NCI-H2196 treated with DMSO at 0.1 percent for 48 hours (cell line): ENCODE measurements around the gene CEP72.

Source experiments
- DNase-seq: peaks from one replicate; lab custom pipeline; 2025; ENCODE audit not compliant: unreplicated experiment; lab: John Stamatoyannopoulos, UW

The CEP72 gene

DNA sequence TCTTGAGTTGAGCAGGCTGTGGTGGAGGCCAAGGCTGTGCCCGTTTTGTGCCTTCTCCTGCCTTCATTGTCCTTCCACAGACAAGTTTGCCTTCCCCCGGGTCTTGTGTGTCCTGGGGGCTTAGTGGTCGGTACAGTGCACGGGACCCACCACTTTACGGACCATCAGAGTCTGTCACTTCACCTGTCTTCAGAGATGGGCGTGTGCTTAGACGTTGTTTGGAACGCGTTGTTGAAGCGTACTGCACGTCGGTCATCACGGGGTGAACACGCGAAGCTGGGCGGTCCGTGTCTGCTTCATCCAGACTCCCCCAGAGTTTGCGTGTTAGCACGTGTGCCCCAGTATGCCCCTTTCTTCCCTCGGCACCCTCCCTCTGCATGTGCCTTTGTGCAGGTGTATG, 24.8 kb downstream of the CEP72 start:
- DNase-seq = no peak

- no peak for DNase-seq
Observed at GRCh38 chr5:637581-638450, 25.7 kb downstream of the CEP72 start.

GRCh38 chr5:638501-639252, 26.5 kb downstream of the CEP72 start:
- DNase-seq = no peak

DNA sequence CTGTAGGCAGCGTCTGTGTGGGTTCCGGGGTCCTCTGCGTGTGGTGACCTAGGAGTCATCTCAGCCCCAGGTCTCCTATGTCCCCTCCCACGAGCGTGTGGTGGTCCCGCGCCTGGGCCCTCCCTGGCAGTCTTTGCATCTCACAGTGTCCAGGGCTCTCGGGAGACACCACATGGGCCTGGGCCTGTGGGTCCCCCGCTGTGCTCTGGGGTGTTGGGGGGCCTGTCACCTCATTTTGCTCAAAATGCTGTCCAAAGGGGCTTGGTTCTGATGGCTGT, 27.1 kb downstream of the CEP72 start:
- no peak for DNase-seq

GRCh38 chr5:639584-640213, 27.6 kb downstream of the CEP72 start:
- no peak for DNase-seq

GRCh38 chr5:640461-641330, 28.6 kb downstream of the CEP72 start:
- no peak for DNase-seq

DNA sequence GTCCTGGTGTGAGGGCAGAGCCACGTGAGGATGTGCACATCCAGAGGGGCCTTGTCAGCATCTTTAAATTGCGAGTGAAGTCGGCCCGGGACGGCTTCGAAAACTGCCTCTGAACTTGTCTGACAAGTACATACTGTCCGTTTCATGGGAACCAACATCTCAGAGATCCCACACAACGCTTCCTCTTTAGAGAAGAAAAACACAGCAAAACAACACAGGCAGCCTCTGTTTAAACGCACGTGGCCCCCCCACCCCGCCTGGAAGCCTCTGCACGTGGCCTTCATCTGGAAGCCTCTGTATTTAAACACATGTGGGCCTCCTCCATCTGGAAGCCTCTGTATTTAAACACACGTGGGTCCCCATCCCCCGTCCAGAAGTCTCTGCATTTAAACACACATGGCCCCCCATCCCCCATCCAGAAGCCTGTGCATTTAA, 29.2 kb downstream of the CEP72 start:
- no peak for DNase-seq

- DNase-seq = no peak
Observed at GRCh38 chr5:642481-642880, 30.3 kb downstream of the CEP72 start.

DNA sequence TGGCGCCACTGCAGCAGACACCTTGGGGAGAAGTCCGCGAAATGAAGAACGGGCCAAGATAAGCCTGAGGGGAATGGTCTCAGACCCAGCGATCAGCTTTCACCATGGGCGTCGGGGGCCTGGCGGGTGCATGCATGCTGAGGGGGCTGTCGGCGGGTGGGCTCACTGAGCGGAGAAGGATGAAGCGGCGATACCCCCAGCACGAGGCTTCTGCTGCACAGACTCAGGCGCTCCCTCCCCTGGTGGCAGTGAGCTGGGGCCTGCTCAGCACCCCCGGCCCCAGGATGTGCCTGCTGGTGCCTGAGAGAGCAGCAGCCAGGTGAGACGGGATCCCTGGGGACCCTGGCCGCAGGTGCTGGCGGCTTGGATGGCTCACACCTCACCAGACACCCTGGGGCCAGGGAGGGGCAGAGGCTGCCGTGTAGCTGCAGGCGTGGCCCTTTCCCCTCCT, 31.2 kb downstream of the CEP72 start:
- DNase-seq = no peak

- no peak for DNase-seq
Observed at GRCh38 chr5:643811-644271, 31.7 kb downstream of the CEP72 start.

DNA sequence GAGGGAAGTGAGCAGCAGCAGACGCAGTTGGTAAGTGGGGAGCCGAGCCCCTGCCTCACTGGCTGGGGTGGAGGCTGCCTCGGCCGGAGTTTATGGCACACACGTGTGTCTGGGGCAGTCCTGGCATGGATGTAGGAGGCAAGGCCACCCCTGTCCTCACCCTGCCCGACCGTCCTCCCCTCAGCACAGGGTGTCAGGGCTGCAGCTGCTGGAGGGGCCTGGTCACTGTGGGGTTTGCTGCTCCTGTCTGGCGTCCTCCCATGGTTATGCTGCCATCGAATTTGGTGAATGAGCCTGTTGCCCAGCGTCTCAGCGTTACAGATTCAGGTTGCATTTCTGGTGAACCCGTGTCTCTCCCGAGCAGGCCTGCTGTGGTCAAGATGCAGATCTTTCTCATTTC, 32.4 kb downstream of the CEP72 start:
- DNase-seq = no peak

DNA sequence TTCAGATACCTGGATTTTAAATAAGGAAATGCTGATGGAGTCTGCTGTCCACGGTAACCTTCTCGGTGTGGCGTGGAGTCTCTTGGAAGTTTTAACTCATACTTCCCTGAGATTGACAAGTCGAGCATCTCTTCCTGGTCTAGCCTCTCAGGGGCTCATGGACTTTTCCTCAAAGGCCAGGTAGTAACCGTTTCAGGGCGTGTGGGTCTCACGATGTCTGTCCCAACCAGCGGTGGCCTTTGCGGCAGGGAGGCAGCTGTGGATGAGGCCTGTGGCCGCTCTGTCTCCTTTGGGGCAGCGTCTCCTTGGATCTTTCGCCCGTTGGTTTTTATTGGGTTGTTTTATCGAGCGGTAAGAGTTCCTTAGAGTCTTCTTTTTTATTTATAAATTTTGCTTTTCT, 32.8 kb downstream of the CEP72 start:
- DNase-seq = no peak

- no peak for DNase-seq
Observed at GRCh38 chr5:645421-645820, 33.3 kb downstream of the CEP72 start.

DNA sequence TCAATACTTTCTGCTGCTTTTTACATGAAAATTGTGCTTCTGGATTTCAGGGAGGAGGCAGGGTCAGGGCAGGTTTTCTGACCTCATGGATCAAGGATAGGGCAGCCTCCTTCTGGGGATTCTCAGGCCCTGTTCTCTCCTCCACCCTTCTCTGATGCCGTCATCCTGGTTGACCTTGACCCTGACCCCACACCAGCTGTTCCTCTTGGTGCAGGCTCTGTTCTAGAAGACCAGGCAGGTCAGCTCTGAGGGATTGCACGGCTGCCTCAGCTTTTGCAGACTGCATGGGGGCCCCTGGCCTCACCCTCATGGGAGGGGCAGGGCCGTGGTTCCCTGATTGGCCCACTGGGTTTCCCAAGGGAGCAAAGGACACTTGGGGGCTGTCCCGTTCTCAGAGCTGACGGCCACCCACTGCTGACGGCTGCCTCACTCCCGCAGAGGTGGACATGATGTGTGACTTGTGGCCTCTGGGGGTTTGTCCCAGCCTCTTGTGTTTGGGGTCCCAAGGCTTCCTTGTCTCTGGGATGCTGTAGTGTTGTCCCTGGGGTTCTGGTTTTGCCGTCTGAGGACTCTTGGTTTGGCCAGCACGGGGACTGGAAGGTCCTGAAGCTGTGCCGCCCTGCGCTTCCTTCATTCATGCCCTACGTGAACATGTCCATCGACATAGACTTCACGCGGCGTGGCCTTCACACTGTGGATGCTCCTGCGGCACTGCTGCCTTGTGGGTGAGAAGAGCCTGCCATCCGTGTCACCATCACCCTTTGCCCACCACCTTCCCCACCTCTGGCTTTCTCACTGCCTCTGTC, 34.5 kb downstream of the CEP72 start:
- no peak for DNase-seq

- DNase-seq = no peak
Observed at GRCh38 chr5:647311-647710, 35.2 kb downstream of the CEP72 start.

DNA sequence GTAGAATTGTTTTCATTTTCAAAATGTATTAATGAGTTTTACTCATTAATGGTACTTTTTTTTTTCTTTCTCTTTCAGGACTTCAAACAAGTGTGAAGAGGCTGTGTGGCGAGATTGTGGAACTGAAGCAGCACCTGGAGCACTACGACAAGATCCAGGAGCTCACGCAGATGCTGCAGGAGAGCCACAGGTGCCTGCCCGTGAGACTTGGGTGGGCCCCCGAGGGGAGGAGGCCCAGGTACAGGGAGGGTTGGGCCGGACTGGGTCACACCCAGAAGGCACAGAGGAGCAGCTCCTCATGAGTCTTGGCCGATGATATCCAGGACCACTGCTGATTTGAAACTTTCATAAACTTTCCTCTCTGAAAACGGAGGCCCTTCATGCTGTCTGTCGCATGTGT, 35.6 kb downstream of the CEP72 start:
- no peak for DNase-seq

GRCh38 chr5:651296-652022, 39.3 kb downstream of the CEP72 start:
- DNase-seq = no peak

GRCh38 chr5:652023-652515, 39.9 kb downstream of the CEP72 start:
- DNase-seq = no peak

DNA sequence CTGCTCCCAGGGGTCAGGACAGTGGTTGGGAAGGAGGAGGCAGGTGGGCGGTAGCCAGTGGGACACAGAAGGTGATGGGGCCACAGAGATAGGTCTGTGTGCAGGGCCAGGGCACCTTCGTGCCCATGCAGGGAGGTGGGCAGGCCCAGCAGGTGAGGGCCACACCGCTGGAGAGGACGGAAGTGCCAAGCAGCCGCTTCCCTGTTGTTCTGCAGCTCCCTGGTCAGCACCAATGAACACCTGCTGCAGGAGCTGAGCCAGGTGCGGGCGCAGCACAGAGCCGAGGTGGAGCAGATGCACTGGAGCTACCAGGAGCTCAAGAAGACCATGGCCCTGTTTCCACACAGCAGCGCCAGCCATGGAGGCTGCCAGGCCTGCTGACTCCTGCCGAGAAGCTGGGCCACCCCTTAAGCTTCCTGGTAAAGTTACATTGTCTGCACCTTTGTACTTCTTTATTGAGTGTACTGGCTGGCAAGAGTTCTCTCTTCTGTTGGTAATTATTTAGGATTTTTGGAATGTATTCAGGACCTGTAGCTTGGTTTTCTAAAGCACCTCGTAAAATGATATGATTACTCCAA, 40.7 kb downstream of the CEP72 start:
- peak; percentile 75 for DNase-seq
